T-cell (primary cell): Measurements from ENCODE around the gene CEBPE. TPM values are rescaled to one million over a fixed set of nuclear protein-coding genes. Genes with fewer than 3 reads are reported as not detected.
A peak's percentile ranks its signal among the peaks of the same experiment; 100 is the strongest.

Source experiments
- ATAC-seq, 4 experiments: fragments of 200-7000 bp in 3 of 4; fragments of 150-1000 bp in 1 of 4; cut with Tn5 transposase; replicated peaks in 1 of 4; 1 replicate in 3 of 4; 2 replicates in 1 of 4; pipeline ENCODE4 v1.10.0; 2021; ENCODE audit warnings: moderate library complexity in 3 of 4, mild to moderate bottlenecking in 2 of 4, moderate number of reproducible peaks in 1 of 4
- CTCF ChIA-PET, 2 donors: fragments of 300-600 bp; sonication (Branson Sonifier 250); formaldehyde crosslinking; loops; one replicate each; lab custom pipeline; 2022; ENCODE audit warnings: antibody characterized with exemption in 2 of 2; lab: Charles Lee
- POLR2A ChIA-PET, 2 donors: fragments of 300-600 bp; sonication (Branson Sonifier 250); formaldehyde crosslinking; loops; one replicate each; lab custom pipeline; 2022; ENCODE audit warnings: antibody characterized with exemption in 2 of 2; lab: Charles Lee
- DNase-seq, 35 experiments: peaks; one replicate each; pipeline versions ENCODE4 v3.0.0 to v3.0.0-alpha.2; 2013 to 2023
- H3K27ac ChIP-seq: one replicate; pipeline ENCODE4 v1.5.1; 2013; ENCODE audit warnings: low read length
- H3K27me3 ChIP-seq, 2 experiments: replicated peaks in 1 of 2; 1 replicate in 1 of 2; 2 replicates in 1 of 2; pipeline versions ENCODE4 v1.6.1 to v1.7.0; 2013; ENCODE audit warnings: low read length in 1 of 2, mixed read lengths in 1 of 2; ENCODE audit not compliant: control insufficient read depth in 2 of 2, insufficient read depth in 2 of 2; ENCODE audit errors: extremely low read depth in 1 of 2
- H3K36me3 ChIP-seq, 2 donors: 1 replicate in 1 of 2; 2 replicates in 1 of 2; pipeline versions ENCODE4 v1.6.1 to v1.7.0; 2013; ENCODE audit warnings: low read length in 1 of 2; ENCODE audit not compliant: control insufficient read depth in 2 of 2, insufficient read depth in 1 of 2; ENCODE audit errors: extremely low read depth in 1 of 2
- H3K4me1 ChIP-seq, 2 experiments: 1 replicate in 1 of 2; 2 replicates in 1 of 2; pipeline versions ENCODE4 v1.6.1 to v1.7.0; 2013; ENCODE audit warnings: low read length in 2 of 2, mixed read lengths in 1 of 2; ENCODE audit not compliant: insufficient read depth in 2 of 2, control insufficient read depth in 1 of 2; ENCODE audit errors: extremely low read depth in 1 of 2
- H3K4me3 ChIP-seq, 2 donors: 1 replicate in 1 of 2; 2 replicates in 1 of 2; pipeline versions ENCODE4 v1.5.1 to v1.7.0; 2013; ENCODE audit warnings: mild to moderate bottlenecking in 2 of 2, low read length in 1 of 2, moderate library complexity in 1 of 2; ENCODE audit not compliant: control insufficient read depth in 1 of 2; ENCODE audit errors: extremely low read depth in 1 of 2
- H3K9me3 ChIP-seq: 2 replicates; pipeline ENCODE4 v1.7.0; 2013
- H3K27ac Mint-ChIP-seq, 2 donors: one replicate each; pipeline ENCODE4 v1.8.0; 2020 to 2021; ENCODE audit warnings: mild to moderate bottlenecking in 2 of 2, mixed read lengths in 2 of 2
- H3K27me3 Mint-ChIP-seq, 2 donors: one replicate each; pipeline ENCODE4 v1.8.0; 2021 to 2022; ENCODE audit warnings: mixed read lengths in 2 of 2
- H3K36me3 Mint-ChIP-seq: one replicate; pipeline ENCODE4 v1.8.0; 2021; ENCODE audit warnings: mixed read lengths
- H3K4me1 Mint-ChIP-seq, 3 donors: one replicate each; pipeline ENCODE4 v1.8.0; 2020 to 2022; ENCODE audit warnings: mixed read lengths in 3 of 3, mild to moderate bottlenecking in 1 of 3
- H3K4me3 Mint-ChIP-seq, 3 donors: one replicate each; pipeline ENCODE4 v1.8.0; 2020 to 2022; ENCODE audit warnings: mild to moderate bottlenecking in 3 of 3, mixed read lengths in 3 of 3, moderate library complexity in 3 of 3
- H3K9me3 Mint-ChIP-seq, 3 donors: one replicate each; pipeline ENCODE4 v1.8.0; 2020 to 2022; ENCODE audit warnings: mixed read lengths in 3 of 3
- WGBS: methylation state at CpG from one replicate; pipeline ENCODE4 v1.1.5; 2013; ENCODE audit warnings: missing lambda C conversion rate; ENCODE audit not compliant: insufficient coverage; 5-methylcytosine and 5-hydroxymethylcytosine counted together
- total RNA-seq, 35 experiments: library from RNA in 6 of 35; stranded (reverse) in 6 of 35; fragments of 120-200 nt in 1 of 35; gene quantifications; one replicate each; pipeline versions ENCODE4 v1.2.1 to v1.2.4 and lab custom pipeline; 2013 to 2026

Gene CEBPE
- total RNA-seq, 5 donors from 2014 or later (not counting 1 experiment from before 2014, with no cell fraction given): 0.33 to 0.82 (median 0.53) TPM

DNA sequence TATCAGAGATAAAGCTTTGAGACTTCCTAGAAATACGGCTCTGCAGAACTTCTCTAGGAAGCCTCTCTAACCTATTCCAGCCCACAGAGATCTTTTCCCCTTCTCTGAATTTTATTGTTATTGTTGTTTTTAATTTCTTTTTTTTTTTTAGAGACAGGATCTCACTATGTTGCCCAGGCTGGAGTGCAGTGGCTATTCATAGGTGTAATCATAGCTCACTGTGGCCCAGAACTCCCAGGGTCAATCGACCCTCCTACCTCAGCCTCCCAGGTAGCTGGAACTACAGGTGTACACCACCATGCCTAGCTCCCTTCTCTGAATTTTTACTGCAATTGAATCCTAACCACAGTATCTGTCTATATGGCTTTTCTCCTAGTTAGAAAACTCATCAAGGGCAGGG is 44.8 kb upstream of the CEBPE start:
- WGBS: 75% methylated on average over 1 of the region's 2 CpGs
- H3K9me3 ChIP-seq: no peaks in the 10 kb centered on the region
- Mint-ChIP-seq H3K27ac (peak overlapping the region; percentile 94 to 96), H3K9me3 (no peaks in the 10 kb centered on the region), H3K36me3 (peaks cover 3% of the 10 kb centered on the region), H3K4me1 (peaks cover 5 to 28% (median 22%) of the 10 kb centered on the region in 3 donors), H3K27me3 (peaks cover 0 to 4% of the 10 kb centered on the region in 2 donors), H3K4me3 (no peak overlapping the region)
- ATAC-seq: no peak
- DNase-seq: no peak
- POLR2A ChIA-PET: no interaction called here
- H3K27ac ChIP-seq: no peak overlapping the region
- CTCF ChIA-PET: interaction anchor here (0.7 to 1.1 kb wide), 3 partner anchors 24 to 434 kb away, joined by 3 to 4 read pairs (median 3); no protein-coding TSS in a partner anchor
- peaks cover 3 to 10% of the 10 kb centered on the region in 2 experiments for H3K4me1 ChIP-seq
- peaks cover 0 to 7% of the 10 kb centered on the region in 2 experiments for H3K27me3 ChIP-seq
- H3K4me3 ChIP-seq: no peak overlapping the region
- no peaks in the 10 kb centered on the region for H3K36me3 ChIP-seq

DNA sequence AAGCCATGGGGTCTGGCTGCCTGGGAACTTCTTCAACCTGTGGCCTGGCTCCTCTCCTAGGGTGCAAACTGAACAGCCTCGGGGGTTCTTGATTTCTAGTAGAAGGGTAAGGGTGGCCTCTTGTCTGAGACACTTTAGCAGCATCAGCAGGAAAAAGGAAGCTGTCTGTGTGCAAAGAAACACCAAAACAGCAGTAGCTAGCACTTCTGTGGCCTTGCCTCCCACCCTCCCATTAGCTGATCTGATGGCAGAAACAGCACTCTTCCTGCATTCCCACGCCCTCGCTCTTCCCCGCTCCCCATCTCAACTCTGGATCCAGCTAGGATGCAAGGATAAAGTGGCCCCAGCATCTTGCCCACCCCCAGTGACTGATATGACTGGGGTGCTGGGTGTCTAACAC is 43.7 kb upstream of the CEBPE start:
- H3K9me3 Mint-ChIP-seq: no peaks in the 10 kb centered on the region
- Histone ChIP-seq H3K27me3 (peaks cover 0 to 5% of the 10 kb centered on the region in 2 experiments), H3K4me1 (peaks cover 3 to 10% of the 10 kb centered on the region in 2 experiments), H3K4me3 (peak overlapping the region in 1 of 2 donors; percentile 36), H3K27ac (no peak overlapping the region), H3K36me3 (no peaks in the 10 kb centered on the region), H3K9me3 (no peaks in the 10 kb centered on the region)
- peaks cover 0 to 4% of the 10 kb centered on the region in 2 donors for H3K27me3 Mint-ChIP-seq
- H3K36me3 Mint-ChIP-seq: peaks cover 3% of the 10 kb centered on the region
- H3K4me3 Mint-ChIP-seq: peak overlapping the region in 2 of 3 donors; percentile 66 to 77
- H3K27ac Mint-ChIP-seq: peak overlapping the region; percentile 94 to 96
- peak in 3 of 4 experiments; percentile 43 to 72 (median 70) for ATAC-seq
- POLR2A ChIA-PET: no interaction called here
- no CpG with 5 or more reads among the region's 4 CpGs for WGBS
- CTCF ChIA-PET: interaction anchor here (0.6 to 1.1 kb wide), 2 partner anchors 40 to 444 kb away, joined by 3 to 9 read pairs; no protein-coding TSS in a partner anchor
- H3K4me1 Mint-ChIP-seq: peaks cover 5 to 24% (median 22%) of the 10 kb centered on the region in 3 donors
- peak in 1 of 35 experiments; percentile 10 for DNase-seq

DNA sequence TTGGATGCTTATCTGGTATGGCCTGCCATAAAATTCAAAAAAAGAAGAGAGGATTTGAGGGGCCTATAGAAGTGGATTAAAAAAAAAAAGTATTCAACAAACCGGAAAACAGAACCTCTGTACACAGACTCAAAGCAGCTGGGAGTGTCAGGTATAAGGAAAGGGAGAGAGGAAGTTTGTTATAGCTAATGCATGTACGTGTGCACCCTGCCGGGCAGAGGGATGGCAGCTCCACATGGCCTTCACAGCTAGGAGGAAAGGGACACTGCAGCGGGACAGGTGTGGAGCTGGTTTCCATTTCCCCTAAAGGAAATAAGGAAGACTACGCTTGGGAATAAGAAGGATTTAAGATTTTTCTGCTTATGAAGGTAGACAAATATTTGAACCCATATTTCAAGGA is 43.0 kb upstream of the CEBPE start:
- POLR2A ChIA-PET: interaction anchor here in 1 of 2 donors (0.7 kb wide), 1 partner anchor 73 kb away, joined by 4 read pairs; no protein-coding TSS in a partner anchor
- H3K4me1 Mint-ChIP-seq: peaks cover 5 to 24% (median 22%) of the 10 kb centered on the region in 3 donors
- 71% methylated on average over 2 of the region's 5 CpGs for WGBS
- peaks cover 0 to 4% of the 10 kb centered on the region in 2 donors for H3K27me3 Mint-ChIP-seq
- Histone ChIP-seq H3K36me3 (no peaks in the 10 kb centered on the region), H3K27ac (no peak overlapping the region), H3K27me3 (peaks cover 0 to 5% of the 10 kb centered on the region in 2 experiments), H3K4me3 (no peak overlapping the region), H3K4me1 (peaks cover 3 to 10% of the 10 kb centered on the region in 2 experiments), H3K9me3 (no peaks in the 10 kb centered on the region)
- no peak for DNase-seq
- peaks cover 3% of the 10 kb centered on the region for H3K36me3 Mint-ChIP-seq
- H3K4me3 Mint-ChIP-seq: peak overlapping the region in 2 of 3 donors; percentile 66 to 77
- peak in 2 of 4 experiments; percentile 52 to 58 for ATAC-seq
- no peaks in the 10 kb centered on the region for H3K9me3 Mint-ChIP-seq
- CTCF ChIA-PET: interaction anchor here in 1 of 2 donors (0.5 to 1.7 kb wide), 2 partner anchors 39 to 41 kb away, joined by 3 to 5 read pairs; no protein-coding TSS in a partner anchor
- peak overlapping the region; percentile 94 to 96 for H3K27ac Mint-ChIP-seq

DNA sequence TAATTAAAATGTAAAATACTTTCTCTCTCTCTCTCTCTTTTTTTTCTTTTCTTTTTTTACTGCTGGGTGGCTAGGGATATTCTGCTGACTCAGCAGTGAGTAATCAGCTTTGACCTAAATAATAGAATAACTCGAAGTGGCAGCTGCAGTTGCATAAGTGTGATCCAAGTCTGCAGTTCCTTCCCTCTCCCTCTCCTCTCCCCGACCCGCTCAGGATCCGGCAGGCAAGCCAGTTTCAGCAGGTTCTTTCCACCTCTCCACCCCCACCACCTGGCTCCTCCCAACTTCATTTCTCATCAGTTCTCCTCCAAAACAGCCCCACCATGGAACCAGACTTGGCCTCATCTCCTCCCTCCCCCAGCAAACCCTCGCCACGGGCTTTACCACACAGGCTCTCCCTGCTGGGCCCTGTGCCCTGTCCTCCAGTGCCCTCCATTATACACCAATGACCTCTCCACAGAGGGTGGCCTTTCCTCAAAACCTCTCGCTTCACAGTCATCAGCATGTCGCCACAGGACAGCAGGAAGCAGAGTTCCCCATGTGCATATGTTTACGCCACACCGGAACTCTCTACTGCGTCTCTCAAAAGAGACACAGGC is 42.0 kb upstream of the CEBPE start:
- peak in 1 of 35 experiments; percentile 18 for DNase-seq
- H3K36me3 ChIP-seq: no peaks in the 10 kb centered on the region
- peak in 1 of 4 experiments; percentile 35 for ATAC-seq
- Mint-ChIP-seq H3K27ac (peak overlapping the region; percentile 84 to 90), H3K4me1 (peaks cover 5 to 28% (median 25%) of the 10 kb centered on the region in 3 donors), H3K4me3 (no peak overlapping the region), H3K36me3 (no peaks in the 10 kb centered on the region), H3K9me3 (no peaks in the 10 kb centered on the region), H3K27me3 (peaks cover 0 to 4% of the 10 kb centered on the region in 2 donors)
- POLR2A ChIA-PET: no interaction called here
- H3K4me3 ChIP-seq: no peak overlapping the region
- no peak overlapping the region for H3K27ac ChIP-seq
- WGBS: 44% methylated on average over 6 of the region's 11 CpGs
- CTCF ChIA-PET: interaction anchor here in 1 of 2 donors (1.7 kb wide), 1 partner anchor 40 kb away, joined by 5 read pairs; no protein-coding TSS in a partner anchor
- peaks cover 0 to 5% of the 10 kb centered on the region in 2 experiments for H3K27me3 ChIP-seq
- H3K4me1 ChIP-seq: peaks cover 3 to 10% of the 10 kb centered on the region in 2 experiments
- no peaks in the 10 kb centered on the region for H3K9me3 ChIP-seq

DNA sequence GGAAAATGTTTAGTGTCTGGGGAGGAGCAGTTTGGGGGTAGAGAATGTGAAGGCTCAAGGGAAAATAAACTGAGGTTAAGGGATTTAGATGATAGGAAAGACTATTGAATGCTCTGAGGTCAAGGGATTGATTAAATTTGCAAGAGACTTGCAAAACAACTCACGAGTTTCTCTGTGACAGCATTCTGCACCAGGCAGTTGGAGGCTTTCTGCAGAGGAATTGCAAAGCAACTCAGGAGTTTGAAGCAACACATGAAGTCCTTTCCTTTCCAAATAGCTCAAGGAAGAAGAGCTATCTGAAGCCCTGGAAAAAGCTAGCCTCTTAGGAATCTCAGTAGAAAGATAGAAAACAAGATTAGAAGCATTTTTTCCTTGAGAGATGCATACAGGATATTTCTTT is 40.5 kb upstream of the CEBPE start:
- H3K36me3 ChIP-seq: no peaks in the 10 kb centered on the region
- ATAC-seq (no peak), DNase-seq (no peak)
- no peaks in the 10 kb centered on the region for H3K9me3 ChIP-seq
- Mint-ChIP-seq H3K9me3 (no peaks in the 10 kb centered on the region), H3K27ac (no peak overlapping the region), H3K4me1 (peaks cover 15 to 39% (median 36%) of the 10 kb centered on the region in 3 donors), H3K4me3 (no peak overlapping the region), H3K27me3 (peaks cover 4% of the 10 kb centered on the region in 2 donors), H3K36me3 (no peaks in the 10 kb centered on the region)
- H3K27ac ChIP-seq: no peak overlapping the region
- H3K4me1 ChIP-seq: peaks cover 4 to 18% of the 10 kb centered on the region in 2 experiments
- POLR2A ChIA-PET: no interaction called here
- no peak overlapping the region for H3K4me3 ChIP-seq
- CTCF ChIA-PET: no interaction called here
- H3K27me3 ChIP-seq: peaks cover 0 to 12% of the 10 kb centered on the region in 2 experiments
- WGBS: no CpG with 5 or more reads among the region's 1 CpG

DNA sequence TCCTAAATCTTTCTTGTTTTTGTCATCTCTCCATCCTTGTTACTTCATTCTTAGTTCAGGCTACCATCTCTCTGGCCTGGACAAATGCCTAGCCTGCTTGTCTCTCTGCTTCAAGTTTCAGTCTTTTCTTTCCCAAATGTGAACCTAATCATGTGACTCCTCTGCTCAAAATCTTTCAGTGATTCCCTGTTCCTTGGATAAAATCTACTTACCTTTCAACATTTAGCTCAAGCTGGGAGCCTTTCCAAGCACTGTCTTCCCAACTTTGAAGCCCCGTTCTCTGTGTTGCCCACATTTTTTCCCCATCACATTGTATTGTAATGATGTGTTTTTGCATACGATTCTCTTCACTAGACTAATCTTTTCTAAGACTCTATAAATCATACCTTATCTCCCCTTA is 39.7 kb upstream of the CEBPE start:
- Mint-ChIP-seq H3K36me3 (no peaks in the 10 kb centered on the region), H3K27me3 (peaks cover 4 to 5% of the 10 kb centered on the region in 2 donors), H3K27ac (peak overlapping the region in 1 of 2 donors; percentile 3), H3K4me1 (peaks cover 21 to 45% (median 42%) of the 10 kb centered on the region in 3 donors), H3K4me3 (no peak overlapping the region), H3K9me3 (no peaks in the 10 kb centered on the region)
- no peaks in the 10 kb centered on the region for H3K36me3 ChIP-seq
- H3K27me3 ChIP-seq: peaks cover 0 to 20% of the 10 kb centered on the region in 2 experiments
- no peak overlapping the region for H3K4me3 ChIP-seq
- ATAC-seq: no peak
- no CpG with 5 or more reads among the region's 2 CpGs for WGBS
- H3K27ac ChIP-seq: no peak overlapping the region
- CTCF ChIA-PET: no interaction called here
- H3K9me3 ChIP-seq: no peaks in the 10 kb centered on the region
- peaks cover 12 to 25% of the 10 kb centered on the region in 2 experiments for H3K4me1 ChIP-seq
- POLR2A ChIA-PET: no interaction called here
- DNase-seq: no peak
